ENCODE results near the gene TNFAIP2. TPM values are rescaled to one million over a fixed set of nuclear protein-coding genes. Genes with fewer than 3 reads are reported as not detected.

The TNFAIP2 gene
- total and polyA plus RNA-seq, 9 of the 15 experiments (the other 6 are each of a cell fraction or from before 2014, with no cell fraction given): 22.6 to 68.6 (median 44.6) TPM

GRCh38 chr14:103136388-103137271 lies 13.4 kb downstream of the TNFAIP2 start (continued):
- TF ChIP-seq PHF20 (IDR thresholded peaks at IDR 0.05; ENCODE audit: partially characterized antibody) (no peak), ETV5 (CRISPR knock-in tag; IDR thresholded peaks at IDR 0.05; ENCODE audit: low read depth) (no peak), ELK3 (CRISPR knock-in tag; IDR thresholded peaks at IDR 0.05) (no peak), NCOR1 (IDR thresholded peaks at IDR 0.05) (no peak), MNT (conservative IDR thresholded peaks at IDR 0.05) (peak; percentile 35 to 73; a peak in 3 of 4 replicates), ZNF143 (CRISPR knock-in tag; IDR thresholded peaks at IDR 0.05) (no peak), ID3 (CRISPR knock-in tag; IDR thresholded peaks at IDR 0.05) (no peak), ID3 (tag; IDR thresholded peaks at IDR 0.05) (peak; percentile 34; the same call in 1 of the 2 replicates), ZNF586 (CRISPR knock-in tag; conservative IDR thresholded peaks at IDR 0.05) (no peak), ZBTB9 (CRISPR knock-in tag; IDR thresholded peaks at IDR 0.05) (0 out of 2 replicates have a peak, but pooled peaks have one; percentile 31), KDM2B (CRISPR knock-in tag; IDR thresholded peaks at IDR 0.05) (no peak), RB1 (IDR thresholded peaks at IDR 0.05; ENCODE audit: low read depth) (no peak), ZNF780A (CRISPR knock-in tag; IDR thresholded peaks at IDR 0.05) (no peak), MEF2D (tag; conservative IDR thresholded peaks at IDR 0.05; ENCODE audit: low read depth) (0 out of 2 replicates have a peak, but pooled peaks have one; percentile 50), USF1 (CRISPR knock-in tag; IDR thresholded peaks at IDR 0.05) (peak; percentile 71), EZH2 (IDR thresholded peaks at IDR 0.05; ENCODE audit: borderline replicate concordance, low read depth, low read length) (no peak), ZNF224 (CRISPR knock-in tag; IDR thresholded peaks at IDR 0.05) (no peak), RCOR1 (IDR thresholded peaks at IDR 0.05; ENCODE audit: borderline replicate concordance in 1 of 2, low read depth in 2 of 2, low read length in 2 of 2) (no peak), MLLT1 (IDR thresholded peaks at IDR 0.05) (0 out of 4 replicates have a peak, but pooled peaks of 1 of the 2 experiments have one; percentile 19), RAD21 (CRISPR knock-in tag; conservative IDR thresholded peaks at IDR 0.05 in 1 of 2, IDR thresholded peaks at IDR 0.05 in 1 of 2) (peak in 1 of 2 experiments; percentile 7; a peak in 1 of 4 replicates), ZFP1 (CRISPR knock-in tag; IDR thresholded peaks at IDR 0.05) (no peak)

All from K562 (cell line).